Neural cell (in vitro differentiated cells): Measurements from ENCODE around the gene CLCN3. TPM values are rescaled to one million over a fixed set of nuclear protein-coding genes. Genes with fewer than 3 reads are reported as not detected.

Source experiments
- H2AFZ ChIP-seq: fragments of 200-600, 300-800 bp; sonication (generic), shearing (Covaris generic); 2 replicates; pipeline ENCODE4 v1.6.0; 2014; ENCODE audit warnings: low read depth, mild to moderate bottlenecking, antibody characterized with exemption, low read length, moderate library complexity
- H3F3A ChIP-seq: fragments of 200-600 bp; shearing (Covaris generic); 2 replicates; pipeline ENCODE4 v1.6.1; 2016; ENCODE audit warnings: mild to moderate bottlenecking, moderate library complexity, mixed read lengths, antibody characterized with exemption, low read length; ENCODE audit not compliant: insufficient read depth, poor library complexity, severe bottlenecking
- H3K27ac ChIP-seq: fragments of 200-600, 300-800 bp; sonication (generic), shearing (Covaris generic); 2 replicates; pipeline ENCODE4 v1.5.1; 2014; ENCODE audit warnings: mild to moderate bottlenecking, low read length, moderate library complexity
- H3K27me3 ChIP-seq: fragments of 300-800, 200-600 bp; sonication (generic), shearing (Covaris generic); 2 replicates; pipeline ENCODE4 v1.6.0; 2014; ENCODE audit warnings: mild to moderate bottlenecking, low read depth, low read length, moderate library complexity; ENCODE audit not compliant: insufficient read depth
- H3K36me3 ChIP-seq: fragments of 300-800, 200-600 bp; sonication (generic), shearing (Covaris generic); 2 replicates; pipeline ENCODE4 v1.5.1; 2014; ENCODE audit warnings: mild to moderate bottlenecking, antibody characterized with exemption, low read length, moderate library complexity; ENCODE audit not compliant: insufficient read depth
- H3K4me2 ChIP-seq: fragments of 300-800, 200-600 bp; sonication (generic), shearing (Covaris generic); 2 replicates; pipeline ENCODE4 v1.6.0; 2014; ENCODE audit warnings: mild to moderate bottlenecking, low read length
- H3K4me3 ChIP-seq: fragments of 300-800, 200-600 bp; sonication (generic), shearing (Covaris generic); 2 replicates; pipeline ENCODE4 v1.5.1; 2014; ENCODE audit warnings: mild to moderate bottlenecking, low read length, moderate library complexity
- H3K79me2 ChIP-seq: fragments of 200-600 bp; shearing (Covaris generic); replicated peaks from 2 replicates; pipeline ENCODE4 v1.6.0; 2014; ENCODE audit warnings: mild to moderate bottlenecking, low read length, moderate library complexity; ENCODE audit not compliant: insufficient read depth
- H3K9ac ChIP-seq: fragments of 300-800, 200-600 bp; sonication (generic), shearing (Covaris generic); 2 replicates; pipeline ENCODE4 v1.6.1; 2016; ENCODE audit warnings: mild to moderate bottlenecking, low read length, mixed read lengths
- H3K9me2 ChIP-seq: fragments of 200-600 bp; shearing (Covaris generic); 2 replicates; pipeline ENCODE4 v1.6.1; 2016; ENCODE audit warnings: mild to moderate bottlenecking, low read length, mixed read lengths; ENCODE audit not compliant: insufficient read depth
- H3K9me3 ChIP-seq: fragments of 200-600, 300-800 bp; sonication (generic), shearing (Covaris generic); 2 replicates; pipeline ENCODE4 v1.6.1; 2016; ENCODE audit warnings: mild to moderate bottlenecking, mixed run types, low read length, moderate library complexity, mixed read lengths
- H4K20me1 ChIP-seq: fragments of 200-600 bp; shearing (Covaris generic); 2 replicates; pipeline ENCODE4 v1.6.1; 2016; ENCODE audit warnings: mild to moderate bottlenecking, mixed run types; ENCODE audit not compliant: insufficient read depth
- EP300 ChIP-seq: fragments of 450-650 bp; conservative IDR thresholded peaks from 2 replicates; pipeline ENCODE4 v1.6.1; 2014; ENCODE audit warnings: antibody characterized with exemption, mild to moderate bottlenecking, moderate library complexity; ENCODE audit not compliant: poor library complexity, severe bottlenecking
- EZH2 ChIP-seq: fragments of 200-600, 300-800 bp; shearing (Covaris generic), sonication (generic); IDR thresholded peaks from 2 replicates; pipeline ENCODE4 v1.6.1; 2014; ENCODE audit warnings: antibody characterized with exemption, low read length, borderline replicate concordance, mild to moderate bottlenecking; ENCODE audit not compliant: insufficient read depth, poor library complexity, severe bottlenecking
- MXI1 ChIP-seq: fragments of 450-650 bp; conservative IDR thresholded peaks from 2 replicates; pipeline ENCODE4 v1.6.1; 2014; ENCODE audit warnings: antibody characterized with exemption, mild to moderate bottlenecking; ENCODE audit not compliant: poor library complexity, severe bottlenecking
- POLR2AphosphoS5 ChIP-seq: IDR thresholded peaks from 2 replicates; pipeline ENCODE4 v1.6.1; 2012
- RAD21 ChIP-seq: fragments of 450-650 bp; conservative IDR thresholded peaks from 2 replicates; pipeline ENCODE4 v1.6.1; 2014; ENCODE audit warnings: antibody characterized with exemption, mild to moderate bottlenecking, moderate library complexity
- SMC3 ChIP-seq: fragments of 450-650 bp; conservative IDR thresholded peaks from 2 replicates; pipeline ENCODE4 v1.6.1; 2014; ENCODE audit warnings: antibody characterized with exemption, mild to moderate bottlenecking, moderate library complexity; ENCODE audit not compliant: poor library complexity
- TAF1 ChIP-seq: IDR thresholded peaks from 2 replicates; pipeline ENCODE4 v1.6.1; 2012; ENCODE audit warnings: low read depth
- polyA plus RNA-seq: library from polyadenylated mRNA; depleted of rRNA; stranded (reverse); fragments of >200 nt; gene quantifications from 2 replicates; pipeline ENCODE4 v1.2.3, GENCODE V29; 2014
- TF ChIP-seq, protein P1 (sequence below): fragments of 450-650 bp; IDR thresholded peaks from 2 replicates; pipeline ENCODE4 v1.5.1; 2014; ENCODE audit warnings: antibody characterized with exemption, mild to moderate bottlenecking, moderate library complexity; ENCODE audit not compliant: poor library complexity, severe bottlenecking
- TF ChIP-seq, protein P2 (sequence below): IDR thresholded peaks from 2 replicates; pipeline ENCODE4 v1.6.1; 2012; ENCODE audit warnings: borderline replicate concordance

The CLCN3 gene
- polyA plus RNA-seq, 1 donor from 2014 or later, result 68.3 TPM

DNA sequence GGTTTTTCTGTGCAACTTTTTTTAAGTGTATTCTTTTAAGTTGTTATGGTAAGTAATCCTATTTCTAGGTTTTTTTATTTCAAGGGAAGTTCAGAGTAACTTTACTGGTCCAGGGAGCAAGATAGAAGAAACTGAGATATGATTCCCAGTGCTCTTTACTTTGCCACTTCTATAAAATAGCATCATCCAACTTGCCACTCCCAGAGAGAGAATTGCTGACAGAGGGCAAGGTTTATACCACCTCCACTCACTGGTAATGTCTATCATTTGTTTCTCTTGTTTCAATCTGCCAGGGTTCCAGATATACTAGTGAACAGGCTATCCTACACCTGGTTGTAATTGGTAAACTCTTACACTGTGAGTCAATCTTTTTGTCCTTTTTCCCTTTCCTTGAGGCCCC, 3.5 kb upstream of the CLCN3 start:
- H3K9ac ChIP-seq, result no peak overlapping the region
- no peak overlapping the region for H3K4me2 ChIP-seq
- no peaks in the 10 kb centered on the region for H3K36me3 ChIP-seq
- no peak overlapping the region for H3K27ac ChIP-seq
- H3F3A ChIP-seq, result peaks cover 3% of the 10 kb centered on the region
- TF ChIP-seq EZH2 (no peak), SMC3 (no peak), POLR2AphosphoS5 (no peak), RAD21 (no peak)
- H3K9me2 ChIP-seq, result no peaks in the 10 kb centered on the region
- H3K9me3 ChIP-seq, result no peaks in the 10 kb centered on the region
- H3K79me2 ChIP-seq, result peaks cover 15% of the 10 kb centered on the region
- H3K4me3 ChIP-seq, result no peak overlapping the region
- no peaks in the 10 kb centered on the region for H3K27me3 ChIP-seq
- H2AFZ ChIP-seq, result no peak overlapping the region
- H4K20me1 ChIP-seq, result no peaks in the 10 kb centered on the region

GRCh38 chr4:169617306-169617705, 3.1 kb upstream of the CLCN3 start:
- Histone ChIP-seq H2AFZ (no peak overlapping the region), H3K4me3 (no peak overlapping the region), H3K4me2 (no peak overlapping the region), H3F3A (peaks cover 3% of the 10 kb centered on the region), H3K9me2 (no peaks in the 10 kb centered on the region), H3K27me3 (no peaks in the 10 kb centered on the region), H3K36me3 (no peaks in the 10 kb centered on the region), H4K20me1 (no peaks in the 10 kb centered on the region), H3K79me2 (peaks cover 19% of the 10 kb centered on the region), H3K27ac (no peak overlapping the region), H3K9ac (no peak overlapping the region), H3K9me3 (no peaks in the 10 kb centered on the region)
- TF ChIP-seq MXI1, result no peak
- TF ChIP-seq EZH2, result no peak
- TF ChIP-seq EP300, result no peak
- no peak for TF ChIP-seq RAD21
- no peak for TF ChIP-seq POLR2AphosphoS5
- TF ChIP-seq SMC3, result no peak
- TF ChIP-seq, protein P1, sequence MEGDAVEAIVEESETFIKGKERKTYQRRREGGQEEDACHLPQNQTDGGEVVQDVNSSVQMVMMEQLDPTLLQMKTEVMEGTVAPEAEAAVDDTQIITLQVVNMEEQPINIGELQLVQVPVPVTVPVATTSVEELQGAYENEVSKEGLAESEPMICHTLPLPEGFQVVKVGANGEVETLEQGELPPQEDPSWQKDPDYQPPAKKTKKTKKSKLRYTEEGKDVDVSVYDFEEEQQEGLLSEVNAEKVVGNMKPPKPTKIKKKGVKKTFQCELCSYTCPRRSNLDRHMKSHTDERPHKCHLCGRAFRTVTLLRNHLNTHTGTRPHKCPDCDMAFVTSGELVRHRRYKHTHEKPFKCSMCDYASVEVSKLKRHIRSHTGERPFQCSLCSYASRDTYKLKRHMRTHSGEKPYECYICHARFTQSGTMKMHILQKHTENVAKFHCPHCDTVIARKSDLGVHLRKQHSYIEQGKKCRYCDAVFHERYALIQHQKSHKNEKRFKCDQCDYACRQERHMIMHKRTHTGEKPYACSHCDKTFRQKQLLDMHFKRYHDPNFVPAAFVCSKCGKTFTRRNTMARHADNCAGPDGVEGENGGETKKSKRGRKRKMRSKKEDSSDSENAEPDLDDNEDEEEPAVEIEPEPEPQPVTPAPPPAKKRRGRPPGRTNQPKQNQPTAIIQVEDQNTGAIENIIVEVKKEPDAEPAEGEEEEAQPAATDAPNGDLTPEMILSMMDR, result no peak
- no peak for TF ChIP-seq TAF1
- TF ChIP-seq, protein P2, sequence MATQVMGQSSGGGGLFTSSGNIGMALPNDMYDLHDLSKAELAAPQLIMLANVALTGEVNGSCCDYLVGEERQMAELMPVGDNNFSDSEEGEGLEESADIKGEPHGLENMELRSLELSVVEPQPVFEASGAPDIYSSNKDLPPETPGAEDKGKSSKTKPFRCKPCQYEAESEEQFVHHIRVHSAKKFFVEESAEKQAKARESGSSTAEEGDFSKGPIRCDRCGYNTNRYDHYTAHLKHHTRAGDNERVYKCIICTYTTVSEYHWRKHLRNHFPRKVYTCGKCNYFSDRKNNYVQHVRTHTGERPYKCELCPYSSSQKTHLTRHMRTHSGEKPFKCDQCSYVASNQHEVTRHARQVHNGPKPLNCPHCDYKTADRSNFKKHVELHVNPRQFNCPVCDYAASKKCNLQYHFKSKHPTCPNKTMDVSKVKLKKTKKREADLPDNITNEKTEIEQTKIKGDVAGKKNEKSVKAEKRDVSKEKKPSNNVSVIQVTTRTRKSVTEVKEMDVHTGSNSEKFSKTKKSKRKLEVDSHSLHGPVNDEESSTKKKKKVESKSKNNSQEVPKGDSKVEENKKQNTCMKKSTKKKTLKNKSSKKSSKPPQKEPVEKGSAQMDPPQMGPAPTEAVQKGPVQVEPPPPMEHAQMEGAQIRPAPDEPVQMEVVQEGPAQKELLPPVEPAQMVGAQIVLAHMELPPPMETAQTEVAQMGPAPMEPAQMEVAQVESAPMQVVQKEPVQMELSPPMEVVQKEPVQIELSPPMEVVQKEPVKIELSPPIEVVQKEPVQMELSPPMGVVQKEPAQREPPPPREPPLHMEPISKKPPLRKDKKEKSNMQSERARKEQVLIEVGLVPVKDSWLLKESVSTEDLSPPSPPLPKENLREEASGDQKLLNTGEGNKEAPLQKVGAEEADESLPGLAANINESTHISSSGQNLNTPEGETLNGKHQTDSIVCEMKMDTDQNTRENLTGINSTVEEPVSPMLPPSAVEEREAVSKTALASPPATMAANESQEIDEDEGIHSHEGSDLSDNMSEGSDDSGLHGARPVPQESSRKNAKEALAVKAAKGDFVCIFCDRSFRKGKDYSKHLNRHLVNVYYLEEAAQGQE, result no peak

DNA sequence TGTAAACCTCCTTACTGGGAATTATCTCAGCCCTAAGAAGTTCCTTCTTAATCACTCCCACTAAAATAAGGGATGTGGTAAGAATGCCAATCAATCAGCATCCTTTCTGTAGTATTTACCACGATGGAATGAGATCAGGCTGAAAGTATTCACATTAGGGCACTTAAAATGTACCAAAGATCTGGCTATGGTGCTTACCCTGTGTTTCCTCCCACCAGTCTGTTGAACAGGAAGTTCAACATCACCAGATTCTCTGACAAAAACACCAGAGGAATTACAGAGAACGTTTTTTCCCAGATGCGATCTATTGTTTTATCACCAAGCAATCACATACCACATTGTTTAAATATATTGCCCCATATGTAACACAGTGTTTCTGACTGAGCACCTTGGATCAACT, 2.1 kb upstream of the CLCN3 start:
- H3K27me3 ChIP-seq, result no peaks in the 10 kb centered on the region
- no peak overlapping the region for H3K4me3 ChIP-seq
- H3K27ac ChIP-seq, result no peak overlapping the region
- no peak overlapping the region for H2AFZ ChIP-seq
- TF ChIP-seq RAD21 (no peak), POLR2AphosphoS5 (no peak), EP300 (no peak), MXI1 (no peak), EZH2 (no peak), TAF1 (no peak)
- TF ChIP-seq, protein P2, result no peak
- TF ChIP-seq, protein P1, result no peak
- H3K79me2 ChIP-seq, result peaks cover 28% of the 10 kb centered on the region
- H3F3A ChIP-seq, result peaks cover 3% of the 10 kb centered on the region
- no peak overlapping the region for H3K9ac ChIP-seq
- no peaks in the 10 kb centered on the region for H3K9me2 ChIP-seq
- no peaks in the 10 kb centered on the region for H4K20me1 ChIP-seq
- no peaks in the 10 kb centered on the region for H3K9me3 ChIP-seq
- no peaks in the 10 kb centered on the region for H3K36me3 ChIP-seq
- H3K4me2 ChIP-seq, result no peak overlapping the region
